ENCODE measurements around the gene PFKFB3. TPM values are rescaled to one million over a fixed set of nuclear protein-coding genes. Genes with fewer than 3 reads are reported as not detected.

PFKFB3 gene
- total and polyA plus RNA-seq, 2 of the 4 experiments (the other 2 are of a cell fraction), result 34.1 to 45.5 TPM

GRCh38 chr10:6273351-6273750, 70.6 kb downstream of the PFKFB3 start:
- no peak overlapping the region for H2BK5ac ChIP-seq (ENCODE audit: low read depth, low read length, poor library complexity, severe bottlenecking)
- no peak overlapping the region for H3K4me3 ChIP-seq (ENCODE audit: insufficient read depth, low read depth, low read length)
- TF ChIP-seq CHD1 (IDR thresholded peaks at IDR 0.05; ENCODE audit: low read depth, low read length) (no peak), POLR2A (IDR thresholded peaks at IDR 0.05; ENCODE audit: low read depth, low read length) (no peak)
- H3K18ac ChIP-seq (ENCODE audit: low read depth, low read length), result no peak overlapping the region
- dilution Hi-C loops (cut with HindIII; ENCODE audit: low sequenced_read_pairs, unreplicated experiment), result no loop called here
- peak overlapping the region in 1 of 2 experiments; percentile 18; a peak in 2 of 4 replicates for H4K8ac ChIP-seq (ENCODE audit: low read depth in 2 of 2, low read length in 2 of 2)
- BruUV-seq (replicated peaks), result no TSS peak
- no peak overlapping the region for H4K91ac ChIP-seq (ENCODE audit: insufficient read depth, low read depth, low read length)
- ATAC-seq (ENCODE audit: low read depth), result no peak
- no peak overlapping the region for H2BK120ac ChIP-seq (ENCODE audit: low read depth, low read length)
- no peak overlapping the region for H4K5ac ChIP-seq (ENCODE audit: low read depth, low read length)
- ChIA-PET CTCF (no interaction called here), POLR2A (ENCODE audit: unreplicated experiment) (no interaction called here)
- peaks cover 5% of the 10 kb centered on the region for H3K4me1 ChIP-seq (ENCODE audit: control insufficient read depth, insufficient read depth, low read length)
- H3K27me3 ChIP-seq (ENCODE audit: control insufficient read depth, insufficient read depth, low read length), result no peaks in the 10 kb centered on the region
- H4K20me1 ChIP-seq (ENCODE audit: insufficient read depth, low read length), result no peaks in the 10 kb centered on the region
- H2BK20ac ChIP-seq (ENCODE audit: low read depth, low read length), result no peak overlapping the region
- H3K79me1 ChIP-seq (ENCODE audit: low read depth in 1 of 2, low read length in 2 of 2), result 0 out of 4 replicates have a peak, but pooled peaks cover 0 to 8% of the 10 kb centered on the region in 2 experiments
- no peak overlapping the region for H3K14ac ChIP-seq (replicated peaks; ENCODE audit: low read depth, low read length)
- no peak overlapping the region for H2AK9ac ChIP-seq (replicated peaks; ENCODE audit: low read depth, low read length, poor library complexity)
- no peak overlapping the region for H3K23ac ChIP-seq (ENCODE audit: low read depth, low read length)
- no peaks in the 10 kb centered on the region for H3K9me3 ChIP-seq (ENCODE audit: control insufficient read depth, insufficient read depth, low read length)
- no peak overlapping the region for H3K56ac ChIP-seq (ENCODE audit: extremely low read depth, insufficient read depth, low read length)
- intact Hi-C loops (cut with micrococcal nuclease), result no loop called here
- no peak overlapping the region for H3K4ac ChIP-seq (ENCODE audit: low read depth, low read length)
- peaks cover 19% of the 10 kb centered on the region for H3K9me1 ChIP-seq (ENCODE audit: insufficient read depth, low read length)
- H3K4me2 ChIP-seq (ENCODE audit: low read depth, low read length), result no peak overlapping the region
- in situ Hi-C loops (cut with MboI; ENCODE audit: low sequenced_read_pairs), result no loop called here
- no peak overlapping the region for H3K9ac ChIP-seq (ENCODE audit: low read depth, low read length)
- no peak overlapping the region for H2BK15ac ChIP-seq (ENCODE audit: low read depth, low read length)
- H3K27ac ChIP-seq (ENCODE audit: insufficient read depth, low read length), result no peak overlapping the region
- H2AK5ac ChIP-seq (ENCODE audit: low read depth, low read length), result 0 out of 2 replicates have a peak overlapping the region, but pooled peaks have one; percentile 35
- DNase-seq, result no peak
- 65% methylated on average over 4 of the region's 11 CpGs; no CpG with 5 or more reads in 1 of the 2 experiments for WGBS, 2 experiments (ENCODE audit: extremely low coverage in 2 of 2, insufficient read length in 1 of 2)
- no peak overlapping the region for H2AFZ ChIP-seq (replicated peaks; ENCODE audit: low read length, poor library complexity)
- no peaks in the 10 kb centered on the region for H3K36me3 ChIP-seq (ENCODE audit: control insufficient read depth, insufficient read depth, low read length)
